GM19455 (cell line): ENCODE data around the gene KIAA1755.

Source experiments
- ATAC-seq: cut with Tn5 transposase; IDR thresholded peaks from one replicate; pipeline ENCODE4 v1.9.1; 2021; ENCODE audit not compliant: unreplicated experiment

The KIAA1755 gene

GRCh38 chr20:38169636-38170193 lies 90.8 kb downstream of the KIAA1755 start:
- ATAC-seq = no peak

- no peak for ATAC-seq
Observed at GRCh38 chr20:38168791-38169589, 91.5 kb downstream of the KIAA1755 start.

GRCh38 chr20:38167851-38168760 lies 92.4 kb downstream of the KIAA1755 start:
- no peak for ATAC-seq

- no peak for ATAC-seq
Observed at GRCh38 chr20:38167328-38167850, 93.1 kb downstream of the KIAA1755 start.

GRCh38 chr20:38166703-38167233 lies 93.8 kb downstream of the KIAA1755 start:
- no peak for ATAC-seq

- ATAC-seq = no peak
Observed at GRCh38 chr20:38165966-38166702, 94.4 kb downstream of the KIAA1755 start.

GRCh38 chr20:38165089-38165965 lies 95.2 kb downstream of the KIAA1755 start, which contains the start of gene TGM2:
Gene TGM2 (minus strand): TSS chr20:38165270. CDS start chr20:38165198, 72 bp downstream.
- peak; percentile 68 for ATAC-seq

- no peak for ATAC-seq
Observed at GRCh38 chr20:38164624-38165088, 95.9 kb downstream of the KIAA1755 start.

- ATAC-seq = no peak
Observed at GRCh38 chr20:38164069-38164468, 96.5 kb downstream of the KIAA1755 start.

- no peak for ATAC-seq
Observed at GRCh38 chr20:38162878-38163875, 97.4 kb downstream of the KIAA1755 start.

- ATAC-seq = no peak
Observed at GRCh38 chr20:38162149-38162548, 98.4 kb downstream of the KIAA1755 start.

- ATAC-seq = no peak
Observed at GRCh38 chr20:38161412-38161774, 99.1 kb downstream of the KIAA1755 start.
